ENCODE measurements around the gene ADGRA1. TPM values are rescaled to one million over a fixed set of nuclear protein-coding genes. Genes with fewer than 3 reads are reported as not detected.

ADGRA1 gene
- total and polyA plus RNA-seq, 2 of the 13 experiments (the other 11 are each of a cell fraction or from before 2014, with no cell fraction given) = not detected

DNA sequence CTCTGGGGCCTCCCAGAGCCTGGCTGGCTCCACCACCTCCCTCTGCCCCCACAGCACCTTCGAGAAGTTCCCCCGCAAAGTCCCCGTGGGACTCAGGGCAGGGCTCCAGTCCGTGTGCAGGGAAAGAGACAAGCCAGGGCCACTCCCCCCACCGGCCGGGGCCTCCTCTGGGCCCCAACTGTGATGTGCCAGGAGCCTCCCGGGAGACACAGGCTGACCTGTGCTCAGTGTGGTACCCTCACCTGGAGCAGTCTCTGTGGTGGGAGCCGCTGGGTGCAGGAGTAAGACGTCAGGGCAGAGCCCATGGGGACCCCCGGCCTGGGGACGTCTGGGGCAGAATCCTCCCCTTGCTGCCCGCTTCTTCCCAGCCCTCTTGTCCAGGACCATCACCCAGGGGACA is 1.5 kb upstream of the ADGRA1 start:
- Histone ChIP-seq H3K4me1 (ENCODE audit: insufficient read depth, low read length) (peaks cover 8% of the 10 kb centered on the region; the same call in 1 of the 2 replicates), H3K9ac (ENCODE audit: insufficient read depth, low read depth, low read length) (no peak overlapping the region), H3K27me3 (ENCODE audit: control insufficient read depth in 1 of 2, insufficient read depth in 2 of 2, low read length in 2 of 2) (peaks cover 24 to 87% of the 10 kb centered on the region in 2 experiments), H3K9me3 (ENCODE audit: low read length) (no peaks in the 10 kb centered on the region), H4K20me1 (ENCODE audit: insufficient read depth, low read length) (peaks cover 6% of the 10 kb centered on the region; the same call in 1 of the 2 replicates), H3K36me3 (replicated peaks in 1 of 2; ENCODE audit: control insufficient read depth in 1 of 2, insufficient read depth in 2 of 2, low read length in 2 of 2) (no peaks in the 10 kb centered on the region), H3K4me2 (ENCODE audit: low read depth, low read length) (no peak overlapping the region), H3K79me2 (ENCODE audit: insufficient read depth, low read length) (no peaks in the 10 kb centered on the region), H3K27ac (ENCODE audit: extremely low read length, insufficient read depth, low read length) (no peak overlapping the region), H3K4me3 (replicated peaks in 1 of 3; ENCODE audit: insufficient read depth in 1 of 3, low read depth in 2 of 3, low read length in 3 of 3) (no peak overlapping the region), H2AFZ (ENCODE audit: low read length) (no peak overlapping the region)
- TF ChIP-seq, protein P1, sequence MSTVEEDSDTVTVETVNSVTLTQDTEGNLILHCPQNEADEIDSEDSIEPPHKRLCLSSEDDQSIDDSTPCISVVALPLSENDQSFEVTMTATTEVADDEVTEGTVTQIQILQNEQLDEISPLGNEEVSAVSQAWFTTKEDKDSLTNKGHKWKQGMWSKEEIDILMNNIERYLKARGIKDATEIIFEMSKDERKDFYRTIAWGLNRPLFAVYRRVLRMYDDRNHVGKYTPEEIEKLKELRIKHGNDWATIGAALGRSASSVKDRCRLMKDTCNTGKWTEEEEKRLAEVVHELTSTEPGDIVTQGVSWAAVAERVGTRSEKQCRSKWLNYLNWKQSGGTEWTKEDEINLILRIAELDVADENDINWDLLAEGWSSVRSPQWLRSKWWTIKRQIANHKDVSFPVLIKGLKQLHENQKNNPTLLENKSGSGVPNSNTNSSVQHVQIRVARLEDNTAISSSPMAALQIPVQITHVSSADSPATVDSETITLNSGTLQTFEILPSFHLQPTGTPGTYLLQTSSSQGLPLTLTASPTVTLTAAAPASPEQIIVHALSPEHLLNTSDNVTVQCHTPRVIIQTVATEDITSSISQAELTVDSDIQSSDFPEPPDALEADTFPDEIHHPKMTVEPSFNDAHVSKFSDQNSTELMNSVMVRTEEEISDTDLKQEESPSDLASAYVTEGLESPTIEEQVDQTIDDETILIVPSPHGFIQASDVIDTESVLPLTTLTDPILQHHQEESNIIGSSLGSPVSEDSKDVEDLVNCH (CRISPR knock-in tag; IDR thresholded peaks at IDR 0.05) = no peak
- no peak for TF ChIP-seq IKZF1 (IDR thresholded peaks at IDR 0.05)
- TF ChIP-seq ZNF615 (CRISPR knock-in tag; IDR thresholded peaks at IDR 0.05; ENCODE audit: borderline replicate concordance) = no peak
- TF ChIP-seq NFYB (CRISPR knock-in tag; IDR thresholded peaks at IDR 0.05) = no peak
- no peak for TF ChIP-seq BRCA1 (CRISPR knock-in tag; IDR thresholded peaks at IDR 0.05)
- TF ChIP-seq, protein P2, sequence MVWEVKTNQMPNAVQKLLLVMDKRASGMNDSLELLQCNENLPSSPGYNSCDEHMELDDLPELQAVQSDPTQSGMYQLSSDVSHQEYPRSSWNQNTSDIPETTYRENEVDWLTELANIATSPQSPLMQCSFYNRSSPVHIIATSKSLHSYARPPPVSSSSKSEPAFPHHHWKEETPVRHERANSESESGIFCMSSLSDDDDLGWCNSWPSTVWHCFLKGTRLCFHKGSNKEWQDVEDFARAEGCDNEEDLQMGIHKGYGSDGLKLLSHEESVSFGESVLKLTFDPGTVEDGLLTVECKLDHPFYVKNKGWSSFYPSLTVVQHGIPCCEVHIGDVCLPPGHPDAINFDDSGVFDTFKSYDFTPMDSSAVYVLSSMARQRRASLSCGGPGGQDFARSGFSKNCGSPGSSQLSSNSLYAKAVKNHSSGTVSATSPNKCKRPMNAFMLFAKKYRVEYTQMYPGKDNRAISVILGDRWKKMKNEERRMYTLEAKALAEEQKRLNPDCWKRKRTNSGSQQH (CRISPR knock-in tag; IDR thresholded peaks at IDR 0.05; ENCODE audit: low read depth) = no peak
- TF ChIP-seq, protein P3, sequence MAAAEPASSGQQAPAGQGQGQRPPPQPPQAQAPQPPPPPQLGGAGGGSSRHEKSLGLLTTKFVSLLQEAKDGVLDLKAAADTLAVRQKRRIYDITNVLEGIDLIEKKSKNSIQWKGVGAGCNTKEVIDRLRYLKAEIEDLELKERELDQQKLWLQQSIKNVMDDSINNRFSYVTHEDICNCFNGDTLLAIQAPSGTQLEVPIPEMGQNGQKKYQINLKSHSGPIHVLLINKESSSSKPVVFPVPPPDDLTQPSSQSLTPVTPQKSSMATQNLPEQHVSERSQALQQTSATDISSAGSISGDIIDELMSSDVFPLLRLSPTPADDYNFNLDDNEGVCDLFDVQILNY (CRISPR knock-in tag; conservative IDR thresholded peaks at IDR 0.05) = no peak
- TF ChIP-seq, protein P4, sequence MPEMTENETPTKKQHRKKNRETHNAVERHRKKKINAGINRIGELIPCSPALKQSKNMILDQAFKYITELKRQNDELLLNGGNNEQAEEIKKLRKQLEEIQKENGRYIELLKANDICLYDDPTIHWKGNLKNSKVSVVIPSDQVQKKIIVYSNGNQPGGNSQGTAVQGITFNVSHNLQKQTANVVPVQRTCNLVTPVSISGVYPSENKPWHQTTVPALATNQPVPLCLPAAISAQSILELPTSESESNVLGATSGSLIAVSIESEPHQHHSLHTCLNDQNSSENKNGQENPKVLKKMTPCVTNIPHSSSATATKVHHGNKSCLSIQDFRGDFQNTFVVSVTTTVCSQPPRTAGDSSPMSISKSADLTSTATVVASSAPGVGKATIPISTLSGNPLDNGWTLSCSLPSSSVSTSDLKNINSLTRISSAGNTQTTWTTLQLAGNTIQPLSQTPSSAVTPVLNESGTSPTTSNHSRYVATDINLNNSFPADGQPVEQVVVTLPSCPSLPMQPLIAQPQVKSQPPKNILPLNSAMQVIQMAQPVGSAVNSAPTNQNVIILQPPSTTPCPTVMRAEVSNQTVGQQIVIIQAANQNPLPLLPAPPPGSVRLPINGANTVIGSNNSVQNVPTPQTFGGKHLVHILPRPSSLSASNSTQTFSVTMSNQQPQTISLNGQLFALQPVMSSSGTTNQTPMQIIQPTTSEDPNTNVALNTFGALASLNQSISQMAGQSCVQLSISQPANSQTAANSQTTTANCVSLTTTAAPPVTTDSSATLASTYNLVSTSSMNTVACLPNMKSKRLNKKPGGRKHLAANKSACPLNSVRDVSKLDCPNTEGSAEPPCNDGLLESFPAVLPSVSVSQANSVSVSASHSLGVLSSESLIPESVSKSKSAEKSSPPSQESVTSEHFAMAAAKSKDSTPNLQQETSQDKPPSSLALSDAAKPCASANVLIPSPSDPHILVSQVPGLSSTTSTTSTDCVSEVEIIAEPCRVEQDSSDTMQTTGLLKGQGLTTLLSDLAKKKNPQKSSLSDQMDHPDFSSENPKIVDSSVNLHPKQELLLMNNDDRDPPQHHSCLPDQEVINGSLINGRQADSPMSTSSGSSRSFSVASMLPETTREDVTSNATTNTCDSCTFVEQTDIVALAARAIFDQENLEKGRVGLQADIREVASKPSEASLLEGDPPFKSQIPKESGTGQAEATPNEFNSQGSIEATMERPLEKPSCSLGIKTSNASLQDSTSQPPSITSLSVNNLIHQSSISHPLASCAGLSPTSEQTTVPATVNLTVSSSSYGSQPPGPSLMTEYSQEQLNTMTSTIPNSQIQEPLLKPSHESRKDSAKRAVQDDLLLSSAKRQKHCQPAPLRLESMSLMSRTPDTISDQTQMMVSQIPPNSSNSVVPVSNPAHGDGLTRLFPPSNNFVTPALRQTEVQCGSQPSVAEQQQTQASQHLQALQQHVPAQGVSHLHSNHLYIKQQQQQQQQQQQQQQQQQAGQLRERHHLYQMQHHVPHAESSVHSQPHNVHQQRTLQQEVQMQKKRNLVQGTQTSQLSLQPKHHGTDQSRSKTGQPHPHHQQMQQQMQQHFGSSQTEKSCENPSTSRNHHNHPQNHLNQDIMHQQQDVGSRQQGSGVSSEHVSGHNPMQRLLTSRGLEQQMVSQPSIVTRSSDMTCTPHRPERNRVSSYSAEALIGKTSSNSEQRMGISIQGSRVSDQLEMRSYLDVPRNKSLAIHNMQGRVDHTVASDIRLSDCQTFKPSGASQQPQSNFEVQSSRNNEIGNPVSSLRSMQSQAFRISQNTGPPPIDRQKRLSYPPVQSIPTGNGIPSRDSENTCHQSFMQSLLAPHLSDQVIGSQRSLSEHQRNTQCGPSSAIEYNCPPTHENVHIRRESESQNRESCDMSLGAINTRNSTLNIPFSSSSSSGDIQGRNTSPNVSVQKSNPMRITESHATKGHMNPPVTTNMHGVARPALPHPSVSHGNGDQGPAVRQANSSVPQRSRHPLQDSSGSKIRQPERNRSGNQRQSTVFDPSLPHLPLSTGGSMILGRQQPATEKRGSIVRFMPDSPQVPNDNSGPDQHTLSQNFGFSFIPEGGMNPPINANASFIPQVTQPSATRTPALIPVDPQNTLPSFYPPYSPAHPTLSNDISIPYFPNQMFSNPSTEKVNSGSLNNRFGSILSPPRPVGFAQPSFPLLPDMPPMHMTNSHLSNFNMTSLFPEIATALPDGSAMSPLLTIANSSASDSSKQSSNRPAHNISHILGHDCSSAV (CRISPR knock-in tag; IDR thresholded peaks at IDR 0.05; ENCODE audit: borderline replicate concordance) = no peak
- TF ChIP-seq REXO4 (CRISPR knock-in tag; IDR thresholded peaks at IDR 0.05; ENCODE audit: borderline replicate concordance) = no peak
- ChIA-PET POLR2A (no interaction called here), CTCF (ENCODE audit: low intra/inter-chr PET ratio, low total read pairs) (no interaction called here)
- 0 out of 3 replicates have a peak, but pooled peaks have one; percentile 8 for ATAC-seq
- intact Hi-C loops (cut with micrococcal nuclease; ENCODE audit: unreplicated experiment) (no loop called here), in situ Hi-C loops (cut with HindIII; ENCODE audit: extremely low pct_ligation_motif_present, low pct_unique_long_range_greater_than_20kb) (no loop called here)
- DNase-seq (ENCODE audit: low spot score) = no peak
- BruUV-seq (replicated peaks) = no TSS peak
- no peak for FAIRE-seq
- WGBS (ENCODE audit: low lambda C conversion rate) = no CpG with 5 or more reads among the region's 12 CpGs

All from HepG2 (cell line).